Endometrial microvascular endothelial cells (primary cell): Measurements from ENCODE around the gene ART5. TPM values are rescaled to one million over a fixed set of nuclear protein-coding genes. Genes with fewer than 3 reads are reported as not detected.
"Not testable (repeated sequence)": the region's sequence is repeated elsewhere in the genome, so short reads cannot be mapped to it uniquely, and the experiment has no call there.

Experiments
- in situ Hi-C: cut with HindIII; loops from 2 replicates; pipeline ENCODE4 v1.10.0; 2017; ENCODE audit warnings: low sequenced_read_pairs, low pct_unique_long_range_greater_than_20kb; ENCODE audit errors: inconsistent ontology term
- total RNA-seq: library from RNA; depleted of rRNA; stranded (reverse); fragments of >200 nt; gene quantifications from one replicate; pipeline ENCODE4 v1.2.3, GENCODE V29; 2015; ENCODE audit errors: inconsistent ontology term

ART5 gene
- total RNA-seq, 1 donor from 2014 or later, result not detected

DNA sequence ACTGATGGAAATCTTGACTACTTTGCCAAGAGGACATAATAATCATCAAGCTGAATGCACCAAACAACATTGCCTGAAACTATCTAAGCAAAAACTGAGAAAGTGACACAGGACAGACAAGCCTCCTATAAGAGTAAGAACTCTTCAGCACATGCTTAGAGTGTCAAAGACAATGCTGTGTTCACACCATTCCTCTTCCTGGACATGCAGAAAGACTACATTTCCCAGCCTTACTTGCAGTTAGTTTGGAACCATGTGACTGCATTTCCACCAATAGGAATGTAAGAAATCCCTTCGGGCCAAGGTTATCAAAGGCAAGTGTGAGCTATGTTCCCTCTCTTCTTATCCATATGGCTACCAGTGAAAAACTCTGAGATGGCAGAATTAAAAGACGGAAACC is 51.6 kb downstream of the ART5 start:
- in situ Hi-C loops, result not testable (repeated sequence)

DNA sequence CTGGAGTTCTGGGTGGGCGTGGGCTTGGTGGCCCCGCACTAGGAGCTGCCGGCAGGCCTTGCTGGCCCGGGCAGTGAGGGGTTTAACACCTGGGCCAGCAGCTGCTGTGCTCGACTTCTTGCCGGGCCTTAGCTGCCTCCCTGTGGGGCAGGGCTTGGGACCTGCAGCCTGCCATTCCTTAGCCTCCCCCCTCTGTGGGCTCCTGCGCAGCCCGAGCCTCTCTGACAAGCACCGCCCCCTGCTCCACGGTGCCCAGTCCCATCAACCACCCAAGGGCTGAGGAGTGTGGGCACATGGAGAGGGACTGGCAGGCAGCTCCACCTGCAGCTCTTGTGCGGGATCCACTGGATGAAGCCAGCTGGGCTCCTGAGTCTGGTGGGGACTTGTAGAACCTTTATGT is 53.0 kb downstream of the ART5 start:
- in situ Hi-C loops, result not testable (repeated sequence)

Other genes starting within 250 kb of the ART5 start
- gene ART1, start 3.1 kb upstream of the ART5 start, total RNA-seq, result not detected
- gene CHRNA10, start 29.4 kb upstream of the ART5 start, total RNA-seq, result 0.56 TPM
- gene NUP98, start 155.6 kb upstream of the ART5 start, total RNA-seq, result 131 TPM
- 16.2 TPM for gene PGAP2, start 166.6 kb upstream of the ART5 start, total RNA-seq
- gene RHOG, start 199.0 kb upstream of the ART5 start, total RNA-seq, result 76.6 TPM
- 13.9 TPM for gene STIM1, start 213.7 kb upstream of the ART5 start, total RNA-seq